Stimulated activated CD8-positive, alpha-beta memory T cell treated with anti-CD3 and anti-CD28 coated beads, Interleukin-15, amount 100 ng/mL, for 4 hours (primary cell): ENCODE measurements around the gene AEBP1.

ENCODE experiments used
- DNase-seq, 2 donors: peaks; one replicate each; pipeline ENCODE4 v3.0.0-alpha.2; 2020; ENCODE audit warnings: low read depth in 2 of 2

Gene AEBP1

GRCh38 chr7:44084701-44085100 is 19.4 kb upstream of the AEBP1 start:
- no peak for DNase-seq

- DNase-seq = no peak
Observed at GRCh38 chr7:44085546-44085945, 18.6 kb upstream of the AEBP1 start.

- DNase-seq = no peak
Observed at GRCh38 chr7:44086627-44087026, 17.5 kb upstream of the AEBP1 start.

- DNase-seq = no peak
Observed at GRCh38 chr7:44087911-44088838, 16.0 kb upstream of the AEBP1 start.

GRCh38 chr7:44093102-44093641 is 11.0 kb upstream of the AEBP1 start:
- no peak for DNase-seq

- no peak for DNase-seq
Observed at GRCh38 chr7:44094365-44094764, 9.8 kb upstream of the AEBP1 start.

GRCh38 chr7:44094883-44095592 is 9.1 kb upstream of the AEBP1 start:
- no peak for DNase-seq

- DNase-seq = no peak
Observed at GRCh38 chr7:44095781-44096180, 8.4 kb upstream of the AEBP1 start.

- DNase-seq = no peak
Observed at GRCh38 chr7:44096326-44096881, 7.7 kb upstream of the AEBP1 start.

GRCh38 chr7:44097064-44097932 is 6.8 kb upstream of the AEBP1 start:
- DNase-seq = no peak

GRCh38 chr7:44098092-44099068 is 5.8 kb upstream of the AEBP1 start:
- no peak for DNase-seq

- no peak for DNase-seq
Observed at GRCh38 chr7:44099669-44100068, 4.5 kb upstream of the AEBP1 start.

- no peak for DNase-seq
Observed at GRCh38 chr7:44100458-44101302, 3.5 kb upstream of the AEBP1 start.

- DNase-seq = no peak
Observed at GRCh38 chr7:44101303-44101965, 2.7 kb upstream of the AEBP1 start.

GRCh38 chr7:44101966-44102845 is 1.9 kb upstream of the AEBP1 start:
- no peak for DNase-seq

GRCh38 chr7:44102846-44103565 is 1.1 kb upstream of the AEBP1 start:
- no peak for DNase-seq

GRCh38 chr7:44103566-44103922 is 601 bp upstream of the AEBP1 start:
- no peak for DNase-seq
